ENCODE measurements around the gene SYTL5.

DNA sequence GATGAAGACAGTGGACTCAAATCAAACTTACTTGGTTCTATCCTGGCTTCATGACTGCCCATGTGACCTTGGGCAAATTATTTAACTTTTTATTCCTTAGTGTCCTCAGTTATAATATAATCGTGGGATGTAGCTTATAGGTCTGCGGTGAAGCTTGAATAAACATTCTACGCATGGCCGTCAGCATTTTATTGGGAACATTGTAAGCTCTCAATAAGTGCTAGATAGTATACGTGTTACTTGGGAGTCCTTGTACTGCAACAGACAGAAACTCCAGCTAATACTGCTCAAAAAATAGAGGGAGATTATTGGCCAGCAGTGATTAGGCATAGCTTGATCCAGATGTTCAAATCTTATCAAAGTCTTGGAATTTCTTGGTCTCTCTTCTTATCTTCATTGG is 104.8 kb downstream of the SYTL5 start:
- no peak for TF ChIP-seq GATA2 (IDR thresholded peaks at IDR 0.05; ENCODE audit: low read depth, low read length)
- TF ChIP-seq GATA3 (IDR thresholded peaks at IDR 0.05; ENCODE audit: low read depth, low read length) = no peak

Data from SH-SY5Y (cell line).